Globus pallidus (tissue), 1 donor: ENCODE results near the gene SLC35E2B.
"Not testable (repeated sequence)": the region's sequence is repeated elsewhere in the genome, so short reads cannot be mapped to it uniquely, and the experiment has no call there.

Experiments used
- DNase-seq: peaks from one replicate; pipeline ENCODE4 v3.0.0-alpha.2; 2015; ENCODE audit warnings: low spot score

The SLC35E2B gene

GRCh38 chr1:1703796-1704195, 11.2 kb upstream of the SLC35E2B start:
- no peak for DNase-seq

DNA sequence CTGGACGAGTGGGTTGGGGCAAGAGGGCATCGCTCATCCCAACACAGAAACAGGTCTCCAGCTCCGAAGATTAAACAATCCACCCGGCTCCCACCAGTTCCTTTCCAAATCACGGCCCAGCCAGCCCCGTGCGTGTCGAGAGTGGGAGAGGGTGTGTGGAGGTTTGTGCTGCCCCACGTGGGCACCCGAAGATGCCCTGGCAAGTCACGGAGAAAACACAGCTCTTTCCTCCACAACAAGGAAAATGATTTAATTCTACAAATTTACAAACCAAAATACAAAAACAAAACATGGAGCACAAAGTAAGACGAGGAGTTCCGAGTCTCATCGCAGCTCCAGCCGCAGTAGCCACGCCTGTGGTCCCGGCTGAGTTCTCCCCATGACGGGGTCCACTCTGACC, 9.9 kb upstream of the SLC35E2B start:
- not testable (repeated sequence) for DNase-seq

DNA sequence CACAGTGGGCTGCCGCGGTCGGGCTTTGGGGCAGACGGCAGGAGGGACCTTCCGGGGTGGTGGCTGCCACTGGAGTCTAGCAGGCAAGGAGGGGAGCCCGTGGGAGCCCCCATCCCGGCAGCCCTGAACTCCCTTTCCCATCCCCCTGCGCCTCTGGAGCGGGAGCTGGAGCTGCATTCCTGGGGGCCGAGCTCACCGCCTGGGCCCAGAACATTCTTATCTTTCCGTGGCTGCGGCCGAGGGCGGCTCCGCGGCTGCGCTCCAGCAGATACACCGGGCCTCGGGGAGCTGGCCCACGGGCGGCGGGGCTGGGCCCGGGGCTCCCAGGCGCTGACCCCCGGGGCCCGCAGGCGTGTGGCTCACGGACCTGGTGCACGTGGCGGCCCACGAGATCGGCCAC, 8.0 kb upstream of the SLC35E2B start:
- not testable (repeated sequence) for DNase-seq

- DNase-seq, result not testable (repeated sequence)
Observed at GRCh38 chr1:1700067-1700466, 7.5 kb upstream of the SLC35E2B start.

- not testable (repeated sequence) for DNase-seq
Observed at GRCh38 chr1:1699061-1699460, 6.5 kb upstream of the SLC35E2B start.

DNA sequence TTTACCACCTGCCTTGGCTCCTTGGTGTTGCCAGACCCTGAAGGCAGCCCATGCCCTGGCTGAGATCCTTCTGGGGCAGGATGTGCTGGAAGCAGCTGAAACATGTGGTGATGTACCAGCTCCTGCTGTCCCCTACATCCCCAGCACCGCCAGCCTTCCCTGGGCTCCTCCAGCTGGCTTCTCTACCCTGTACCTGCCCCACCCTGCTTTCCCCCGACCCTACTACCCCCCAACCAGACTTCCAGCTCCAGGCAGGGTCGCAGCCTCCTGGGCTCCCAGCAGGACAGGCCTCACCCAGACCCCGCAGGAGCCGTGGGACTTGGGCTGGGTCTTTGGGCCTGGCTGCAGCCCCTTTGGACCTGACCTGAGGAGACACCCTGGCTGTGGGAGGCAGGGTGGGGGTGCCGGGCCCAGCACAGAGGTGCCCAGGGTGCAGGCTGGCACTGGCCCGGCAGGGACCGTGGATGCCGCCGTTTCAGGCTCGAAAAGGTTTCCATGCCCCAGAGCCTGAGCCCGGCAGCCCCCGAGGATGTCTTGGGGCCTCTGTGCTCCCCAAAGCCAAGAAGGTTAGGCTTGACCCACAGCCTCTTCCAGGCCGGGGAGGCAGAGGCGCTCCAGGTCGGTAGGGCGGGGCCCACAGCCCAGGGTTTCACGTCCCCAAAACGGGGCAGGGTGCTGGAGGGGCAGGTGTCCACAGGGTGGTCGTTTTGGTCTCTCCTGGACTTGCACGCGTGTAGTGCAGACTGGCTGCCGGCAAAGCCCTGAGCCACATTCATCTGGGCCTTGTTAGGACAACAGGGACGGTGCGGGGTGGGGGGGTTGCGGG, 5.0 kb upstream of the SLC35E2B start:
- not testable (repeated sequence) for DNase-seq

- DNase-seq, result not testable (repeated sequence)
Observed at GRCh38 chr1:1696431-1697357, 4.1 kb upstream of the SLC35E2B start.

DNA sequence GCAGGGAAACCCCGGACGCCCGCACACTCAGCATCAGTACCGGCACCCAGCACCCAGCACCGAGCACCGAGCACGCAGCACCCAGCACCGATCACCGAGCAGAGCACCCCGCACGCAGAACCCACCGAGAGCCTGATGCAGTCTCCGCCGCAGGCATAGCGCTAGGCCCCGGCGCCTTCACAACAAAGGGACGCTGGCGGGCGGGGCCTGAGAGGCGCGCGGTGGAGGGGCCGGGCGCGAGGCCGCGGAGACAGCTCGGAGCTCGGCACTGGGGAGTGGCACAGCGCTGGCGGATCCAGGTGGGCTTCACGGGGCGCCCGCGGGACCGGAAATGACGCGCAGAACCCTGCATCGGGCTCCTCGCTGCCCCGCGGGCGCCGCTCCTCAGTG, 276 bp downstream of the SLC35E2B start:
- DNase-seq, result peak; percentile 63

- not testable (repeated sequence) for DNase-seq
Observed at GRCh38 chr1:1691443-1691842, 1.2 kb downstream of the SLC35E2B start.

- DNase-seq, result not testable (repeated sequence)
Observed at GRCh38 chr1:1689526-1689925, 3.1 kb downstream of the SLC35E2B start.

GRCh38 chr1:1687846-1688245, 4.7 kb downstream of the SLC35E2B start:
- no peak for DNase-seq

- DNase-seq, result no peak
Observed at GRCh38 chr1:1684031-1684681, 8.4 kb downstream of the SLC35E2B start.

GRCh38 chr1:1683104-1683905, 9.3 kb downstream of the SLC35E2B start:
- DNase-seq, result no peak

DNA sequence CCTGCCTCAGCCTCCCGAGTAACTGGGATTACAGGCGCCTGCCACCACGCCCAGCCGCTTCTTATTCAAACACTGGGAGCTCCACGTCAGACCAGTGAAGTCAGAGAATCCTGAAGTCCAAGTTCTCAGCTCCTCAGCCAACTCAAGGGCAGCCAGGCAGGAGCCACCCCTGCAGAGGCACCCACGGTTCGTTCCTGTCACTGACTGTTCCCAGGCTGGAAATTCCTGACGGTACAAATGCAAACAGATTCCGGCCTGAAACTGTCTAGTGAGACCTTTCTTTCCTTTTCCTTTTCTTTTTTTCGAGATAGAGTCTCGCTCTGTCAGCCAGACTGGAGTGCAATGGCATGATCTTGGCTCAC, 11.7 kb downstream of the SLC35E2B start:
- DNase-seq, result no peak

DNA sequence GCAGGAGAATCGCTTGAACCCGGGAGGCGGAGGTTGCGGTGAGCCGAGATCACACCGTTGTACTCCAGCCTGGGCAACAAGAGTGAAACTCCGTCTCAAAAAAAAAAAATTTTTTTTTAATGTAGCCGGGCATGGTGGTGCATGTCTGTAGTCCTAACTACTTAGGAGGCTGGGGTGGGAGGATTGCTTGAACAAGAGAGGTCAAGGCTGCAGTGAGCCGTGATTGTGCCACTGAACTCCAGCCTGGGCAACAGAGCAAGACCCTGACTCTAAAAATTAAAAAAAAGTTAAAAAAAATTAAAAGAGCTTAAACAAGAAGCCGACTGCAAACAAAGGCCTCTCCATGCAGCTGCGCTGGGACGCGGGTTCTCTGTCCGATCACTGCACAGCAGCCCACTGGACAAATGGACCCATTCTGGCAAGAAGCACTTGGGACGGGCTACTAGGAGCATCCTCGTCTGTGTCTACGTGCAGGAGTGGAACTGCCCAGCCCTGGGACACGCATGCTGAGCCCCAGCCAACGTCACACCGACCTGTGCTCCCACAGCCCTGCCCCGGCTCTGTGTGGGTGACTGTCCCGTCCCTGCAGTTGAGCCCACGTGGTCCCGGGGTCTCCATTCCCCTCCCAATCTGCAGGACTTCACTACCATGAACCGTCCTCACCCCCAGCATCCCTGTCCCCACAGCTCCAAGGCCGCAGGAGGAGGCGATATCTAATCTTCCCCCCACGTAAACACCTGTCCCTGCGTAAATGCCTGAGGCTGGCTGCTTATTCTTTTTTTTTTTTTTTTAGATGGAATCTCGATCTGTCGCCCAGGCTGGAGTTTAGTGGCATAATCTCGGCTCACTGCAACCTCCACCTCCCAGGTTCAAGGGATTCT, 12.3 kb downstream of the SLC35E2B start:
- no peak for DNase-seq

GRCh38 chr1:1678581-1679380, 13.8 kb downstream of the SLC35E2B start:
- DNase-seq, result no peak

DNA sequence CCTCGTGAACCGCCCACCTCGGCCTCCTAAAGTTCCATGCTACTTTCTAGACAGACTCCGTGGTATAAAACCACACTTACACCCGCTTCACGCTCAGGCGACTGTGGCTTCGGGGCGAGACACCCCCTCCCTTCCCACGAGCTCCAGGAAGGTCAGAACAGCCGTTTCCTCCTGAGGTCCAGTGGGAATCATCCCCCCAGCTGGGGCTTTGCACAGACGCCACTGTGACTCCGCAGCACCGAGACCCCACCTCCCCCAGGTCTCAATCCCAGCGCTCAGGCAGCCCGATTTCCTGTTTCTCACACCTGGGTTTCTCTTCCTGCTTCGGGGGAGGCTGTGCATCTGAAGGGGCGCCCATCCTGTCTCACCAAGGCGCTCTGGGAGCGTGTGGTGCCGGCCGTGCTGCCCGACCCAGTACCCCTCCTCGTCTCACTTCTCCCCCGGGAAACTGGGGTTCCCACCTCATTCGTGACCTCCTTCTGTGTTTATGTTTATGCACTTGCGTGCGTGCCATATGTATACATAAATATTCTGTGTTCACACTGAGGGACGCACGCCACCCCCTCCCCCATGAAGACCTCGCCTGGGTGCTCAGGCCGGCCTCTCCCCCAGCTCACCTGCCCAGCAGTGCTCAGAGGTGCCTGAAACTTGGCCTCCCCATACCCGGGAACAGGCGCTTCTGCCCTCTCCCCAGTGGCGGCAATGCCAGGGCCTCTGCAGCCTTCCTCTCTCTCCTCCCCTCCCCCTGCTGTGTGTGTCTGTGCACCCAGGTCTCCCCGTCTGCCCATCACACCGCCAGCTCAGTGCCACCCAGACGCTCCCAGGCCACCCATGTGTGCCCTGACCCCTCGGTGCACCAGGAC, 14.6 kb downstream of the SLC35E2B start:
- no peak for DNase-seq

DNA sequence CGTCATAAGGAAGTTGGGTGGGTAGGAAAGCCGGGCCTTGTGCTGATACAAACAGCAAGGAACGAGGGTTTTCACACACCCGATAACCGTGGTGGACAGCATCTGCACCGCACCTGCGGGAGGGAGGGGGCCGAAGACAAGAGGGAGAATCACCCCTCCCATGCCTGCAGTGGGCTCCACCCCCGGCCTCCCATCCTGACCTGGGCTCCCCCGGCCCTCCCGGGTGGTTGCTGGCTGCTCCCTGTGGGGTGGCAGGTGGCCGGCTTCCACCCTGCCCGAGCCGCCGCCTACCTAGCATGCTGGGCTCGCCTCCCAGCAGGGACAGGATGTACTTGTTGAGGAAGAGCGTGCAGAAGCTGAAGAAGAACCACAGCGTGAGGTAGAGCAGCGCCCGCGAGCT, 16.5 kb downstream of the SLC35E2B start:
- not testable (repeated sequence) for DNase-seq

DNA sequence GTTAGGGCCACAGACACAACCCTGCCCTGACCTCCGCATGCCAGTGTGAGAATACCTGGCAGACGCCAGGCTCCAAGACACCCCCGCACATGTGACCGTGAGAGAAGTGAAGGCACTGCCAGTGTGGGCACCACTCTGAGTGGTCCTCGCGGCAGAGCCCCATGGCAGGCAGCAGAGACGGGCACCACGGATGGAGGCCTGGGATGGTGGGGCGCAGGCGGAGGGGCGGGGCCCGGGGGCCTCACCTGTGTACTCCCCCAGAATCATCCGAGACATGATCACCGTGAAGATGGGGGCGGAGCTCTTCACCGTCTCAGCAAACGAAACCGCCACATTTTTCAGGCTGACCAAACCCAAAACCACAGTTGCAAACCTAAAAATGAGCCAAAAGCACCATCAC, 17.4 kb downstream of the SLC35E2B start:
- not testable (repeated sequence) for DNase-seq
